HG03135 (cell line): ENCODE data around the gene SPACA4.

Source experiments
- ATAC-seq: cut with Tn5 transposase; IDR thresholded peaks from one replicate; pipeline ENCODE4 v1.9.1; 2021; ENCODE audit warnings: mild to moderate bottlenecking, moderate library complexity; ENCODE audit not compliant: unreplicated experiment

SPACA4 gene

GRCh38 chr19:48596679-48597465 is 9.7 kb upstream of the SPACA4 start:
- no peak for ATAC-seq

DNA sequence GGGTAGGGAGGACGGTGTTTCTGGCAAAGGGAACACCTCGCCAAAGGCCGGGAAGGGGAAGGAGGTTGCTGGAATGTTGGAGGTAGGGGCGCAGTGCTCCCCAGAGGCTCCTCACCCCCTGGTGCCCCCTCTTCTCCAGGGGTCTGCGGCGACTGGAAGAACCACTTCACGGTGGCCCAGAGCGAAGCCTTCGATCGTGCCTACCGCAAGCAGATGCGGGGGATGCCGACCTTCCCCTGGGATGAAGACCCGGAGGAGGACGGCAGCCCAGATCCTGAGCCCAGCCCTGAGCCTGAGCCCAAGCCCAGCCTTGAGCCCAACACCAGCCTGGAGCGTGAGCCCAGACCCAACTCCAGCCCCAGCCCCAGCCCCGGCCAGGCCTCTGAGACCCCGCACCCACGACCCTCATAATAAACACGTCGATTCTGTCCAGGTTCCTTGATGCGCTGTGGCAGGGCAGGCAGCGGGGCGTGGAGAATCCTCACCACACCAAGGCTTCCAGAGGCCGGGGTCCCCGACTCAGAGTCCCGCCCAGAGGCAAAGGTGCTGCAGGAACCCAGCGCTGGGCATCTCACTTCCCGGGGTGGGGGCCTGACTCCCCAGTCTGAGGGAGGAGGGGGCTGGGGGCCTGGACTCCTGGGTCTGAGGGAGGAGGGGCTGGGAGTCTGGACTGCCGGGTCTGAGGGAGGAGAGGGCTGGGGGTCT is 7.4 kb upstream of the SPACA4 start:
- no peak for ATAC-seq

DNA sequence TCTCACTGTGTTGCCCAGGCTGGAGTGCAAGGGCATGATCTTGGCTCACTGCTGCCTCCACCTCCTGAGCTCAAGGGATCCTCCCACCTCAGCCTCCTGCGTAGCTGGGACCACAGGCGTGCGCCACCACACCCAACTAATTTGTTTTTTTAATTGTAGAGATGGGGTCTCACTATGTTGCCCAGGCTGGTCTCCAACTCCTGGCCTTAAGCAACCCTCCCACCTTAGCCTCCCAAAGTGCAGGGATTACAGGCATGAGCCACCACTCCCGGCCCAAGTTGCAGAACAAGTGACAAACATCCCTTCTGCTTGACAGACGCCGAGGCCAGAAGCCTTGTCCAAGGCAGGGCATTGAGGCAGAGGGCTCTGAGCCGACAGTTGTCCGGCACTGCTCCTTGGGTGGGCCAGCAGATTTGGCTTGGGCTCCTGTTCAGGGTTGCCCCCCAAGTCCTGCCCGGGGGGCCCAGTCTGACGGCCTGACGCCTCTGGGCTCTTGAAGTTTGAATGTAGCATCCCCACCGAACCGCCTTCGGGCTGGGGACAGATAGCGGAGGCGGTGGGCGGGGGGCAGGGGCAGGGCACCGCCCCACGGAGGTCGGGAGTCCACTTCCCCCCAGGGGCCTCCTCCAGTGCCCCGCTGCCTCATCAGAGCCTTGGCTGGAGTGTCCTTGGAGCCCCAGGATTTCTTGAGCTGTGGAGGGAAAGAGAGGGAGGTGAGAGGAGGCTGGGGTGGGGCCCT is 5.7 kb upstream of the SPACA4 start:
- no peak for ATAC-seq

DNA sequence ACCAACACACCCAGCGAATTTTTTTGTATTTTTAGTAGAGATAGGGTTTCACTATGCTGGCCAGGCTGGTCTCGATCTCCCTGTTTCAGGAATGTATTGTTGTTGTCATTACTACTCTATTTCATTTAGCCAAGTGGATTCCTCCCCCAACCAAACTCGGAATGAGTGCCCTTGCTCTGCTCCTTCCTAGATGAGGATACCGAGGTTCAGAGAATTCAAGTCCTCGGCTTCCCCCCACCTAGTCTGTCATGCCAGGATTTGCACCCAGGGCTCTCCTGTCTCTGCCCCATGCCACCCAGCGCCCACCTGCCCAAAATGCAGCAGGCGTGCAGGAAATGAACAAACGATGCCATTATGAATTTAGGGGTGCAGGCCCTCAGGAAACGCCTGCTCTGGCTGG is 3.5 kb upstream of the SPACA4 start:
- ATAC-seq = no peak

DNA sequence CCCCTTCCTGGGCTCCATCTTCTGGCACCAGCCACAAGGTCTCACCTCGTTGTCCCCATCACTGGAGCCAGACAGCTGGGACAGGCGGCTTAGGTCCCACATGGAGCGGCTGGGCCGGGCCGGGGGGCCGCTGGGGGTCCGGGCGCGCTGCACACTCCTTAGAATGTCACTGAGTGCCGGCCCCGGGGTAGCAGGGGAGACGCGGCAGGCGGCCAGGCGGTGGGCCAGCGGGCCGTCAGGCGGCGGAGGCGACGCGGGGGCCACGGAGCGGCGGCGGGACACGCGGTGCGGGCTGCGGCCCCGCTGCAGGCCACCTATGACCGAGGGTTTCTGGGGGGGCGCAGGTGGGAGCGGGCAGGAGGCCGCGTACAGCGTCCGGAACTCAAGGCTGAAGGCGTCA is 3.1 kb upstream of the SPACA4 start:
- no peak for ATAC-seq

DNA sequence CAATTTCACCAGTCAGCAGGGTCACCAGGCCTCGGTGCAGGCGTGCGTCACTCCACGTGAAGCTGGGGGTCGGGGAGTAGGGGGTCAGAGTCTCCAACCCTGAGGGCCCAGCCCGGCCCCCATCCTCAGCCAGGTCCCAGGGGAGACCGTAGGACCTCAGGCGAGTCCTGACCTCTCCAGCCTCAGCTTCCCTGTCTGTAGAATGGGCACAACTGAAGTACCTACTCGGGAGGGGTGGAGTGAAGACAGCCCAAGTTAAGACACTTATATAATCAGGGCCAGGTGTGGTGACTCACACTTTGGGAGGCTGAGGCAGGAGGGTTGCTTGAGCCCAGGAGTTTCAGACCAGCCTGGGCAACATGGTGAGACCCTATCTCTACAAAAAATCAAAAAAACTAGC is 2.7 kb upstream of the SPACA4 start:
- ATAC-seq = no peak

DNA sequence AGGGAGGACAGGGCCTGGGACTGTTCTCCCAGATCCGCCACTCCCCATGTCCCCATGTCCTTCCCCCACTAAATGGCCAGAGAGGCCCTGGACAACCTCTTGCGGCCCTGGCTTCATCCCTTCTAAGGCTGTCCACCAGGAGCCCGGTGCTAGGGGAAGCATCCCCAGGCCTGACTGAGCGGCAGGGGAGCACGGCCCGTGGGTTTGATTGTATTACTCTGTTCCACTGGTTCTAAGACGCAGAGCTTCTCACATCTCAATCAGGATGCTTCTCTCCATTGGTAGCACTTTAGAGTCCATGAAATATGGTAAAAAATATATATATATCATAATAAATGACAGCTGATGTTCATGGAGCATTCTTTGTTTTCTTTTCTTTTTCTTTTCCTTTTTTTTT is 815 bp downstream of the SPACA4 start:
- ATAC-seq = no peak

DNA sequence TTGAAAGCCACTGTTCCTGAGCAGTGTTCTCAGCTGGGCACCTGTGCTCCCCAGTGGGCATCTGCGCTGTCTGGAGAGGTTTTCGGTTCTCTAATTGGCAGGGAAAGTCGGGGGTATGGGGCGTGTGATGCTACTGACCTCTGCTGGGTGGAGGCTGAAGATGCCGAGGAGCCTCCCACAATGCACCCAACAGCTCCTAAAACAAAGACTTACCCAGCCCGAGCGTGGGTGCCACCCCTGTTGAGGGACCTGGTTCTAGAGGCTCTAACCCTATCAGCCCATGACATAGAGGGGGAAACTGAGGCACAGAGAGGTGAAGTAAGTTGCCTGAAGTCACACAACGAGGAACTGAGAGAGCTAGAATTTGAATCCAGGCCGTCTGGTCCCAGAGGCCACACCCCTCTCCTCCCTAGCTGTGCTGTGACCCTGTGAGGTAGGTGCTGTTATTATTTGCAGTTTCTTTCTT is 2.3 kb downstream of the SPACA4 start:
- no peak for ATAC-seq

- ATAC-seq = no peak
Measured at GRCh38 chr19:48609571-48610108, 3.1 kb downstream of the SPACA4 start.

DNA sequence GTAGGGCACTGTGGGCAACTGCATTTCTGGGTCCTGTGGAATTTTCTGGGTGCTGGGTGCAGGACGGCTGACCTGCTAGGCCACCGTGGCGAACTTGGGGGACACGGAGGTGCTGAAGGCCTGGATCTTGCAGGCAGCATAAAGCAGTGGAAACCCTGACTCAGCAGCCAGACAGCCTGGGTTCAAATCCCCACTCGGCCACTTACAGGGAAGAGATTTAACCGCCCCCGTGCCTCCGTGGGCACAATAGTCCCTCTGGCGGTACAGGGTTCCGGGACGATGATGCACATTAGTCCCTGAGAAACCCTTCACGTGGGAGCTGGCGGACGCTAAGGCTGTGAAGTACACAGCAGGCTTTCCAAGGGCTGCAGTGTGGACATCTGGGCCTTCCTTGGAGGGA is 5.3 kb downstream of the SPACA4 start:
- no peak for ATAC-seq

DNA sequence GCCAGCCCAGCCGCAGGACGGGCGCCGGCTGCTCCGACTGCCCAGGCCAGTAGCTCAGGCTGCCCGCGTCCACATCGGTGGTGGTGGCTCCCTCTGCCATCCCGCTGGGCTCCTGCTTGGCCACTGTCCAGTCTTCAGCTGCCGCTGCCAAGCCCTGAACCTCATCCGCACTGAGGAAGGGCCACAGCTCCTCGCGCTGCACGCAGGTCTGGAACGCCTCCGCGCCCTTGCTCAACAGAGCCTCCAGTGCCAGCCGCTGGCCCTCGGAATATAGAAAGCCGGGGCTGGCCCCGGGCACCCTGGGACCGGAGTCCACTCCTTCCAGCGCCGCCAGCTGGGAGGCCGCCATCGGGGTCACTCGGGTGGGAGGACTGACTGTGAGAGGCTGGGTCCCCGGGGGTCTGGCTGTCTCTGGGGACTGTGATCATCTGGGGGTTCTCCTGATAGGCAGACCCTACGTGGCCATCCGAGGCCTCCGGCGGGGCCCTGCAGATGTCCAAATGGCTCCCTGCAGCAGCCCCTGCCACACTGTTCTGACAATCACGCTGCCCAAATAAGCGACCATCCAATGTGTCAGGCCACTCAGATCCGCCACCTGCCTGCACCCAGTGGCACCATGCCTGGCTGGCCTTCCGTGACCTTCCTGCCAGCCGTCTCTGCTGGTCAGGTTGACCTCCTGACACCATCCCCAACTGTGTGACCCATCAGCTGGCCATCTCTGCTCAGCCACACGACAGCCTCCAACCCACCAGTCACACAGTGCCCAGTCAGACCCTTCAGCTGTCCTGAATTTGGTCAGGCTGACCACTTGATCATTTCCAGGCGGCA is 6.7 kb downstream of the SPACA4 start:
- no peak for ATAC-seq

GRCh38 chr19:48613852-48614435 is 7.4 kb downstream of the SPACA4 start:
- no peak for ATAC-seq

GRCh38 chr19:48614436-48615230 is 8.1 kb downstream of the SPACA4 start, which contains the start of gene FAM83E:
Gene FAM83E (minus strand): TSS chr19:48615076. CDS start chr19:48613372, 1,704 bp downstream.
- ATAC-seq = no peak

- ATAC-seq = no peak
Measured at GRCh38 chr19:48615231-48616040, 8.9 kb downstream of the SPACA4 start.

DNA sequence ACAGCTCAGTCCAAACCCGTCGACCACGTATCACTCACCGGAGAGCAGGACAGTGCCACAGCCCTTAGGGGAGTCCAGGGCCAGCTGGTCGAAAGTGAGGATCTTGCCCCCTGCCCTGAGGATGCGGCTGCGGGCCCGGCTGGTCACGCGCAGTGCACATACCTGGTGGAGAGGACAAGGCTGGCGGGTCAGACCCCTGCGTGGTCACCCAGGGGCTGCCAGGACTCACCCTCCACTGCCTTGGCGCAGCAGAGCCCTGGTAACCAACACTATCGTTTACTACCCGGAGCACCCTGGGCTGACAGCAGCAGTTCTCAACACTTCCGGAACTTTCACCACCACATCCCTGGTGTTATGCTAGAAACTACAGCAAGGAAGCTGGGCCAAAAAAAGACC is 9.5 kb downstream of the SPACA4 start:
- no peak for ATAC-seq

- no peak for ATAC-seq
Measured at GRCh38 chr19:48616491-48617056, 10.0 kb downstream of the SPACA4 start.

- ATAC-seq = no peak
Measured at GRCh38 chr19:48617146-48617937, 10.8 kb downstream of the SPACA4 start.
